ES-I3 (cell line): ENCODE measurements around the gene HNRNPC.
"Not testable (repeated sequence)": the region's sequence is repeated elsewhere in the genome, so short reads cannot be mapped to it uniquely, and the experiment has no call there.

Source experiments
- H3K36me3 ChIP-seq: 2 replicates; pipeline ENCODE4 v1.6.1; 2013; ENCODE audit warnings: mild to moderate bottlenecking, low read length, control low read depth, moderate library complexity; ENCODE audit not compliant: insufficient read depth
- H3K4me1 ChIP-seq: 2 replicates; pipeline ENCODE4 v1.6.1; 2013; ENCODE audit warnings: mild to moderate bottlenecking, control low read depth, low read length; ENCODE audit not compliant: insufficient read depth
- H3K9ac ChIP-seq: 2 replicates; pipeline ENCODE4 v1.6.1; 2013; ENCODE audit warnings: low read depth, mild to moderate bottlenecking, low read length, moderate library complexity
- H3K9me3 ChIP-seq: 2 replicates; pipeline ENCODE4 v1.6.1; 2013; ENCODE audit warnings: mild to moderate bottlenecking, low read length, moderate library complexity; ENCODE audit not compliant: control insufficient read depth, insufficient read depth

The HNRNPC gene

DNA sequence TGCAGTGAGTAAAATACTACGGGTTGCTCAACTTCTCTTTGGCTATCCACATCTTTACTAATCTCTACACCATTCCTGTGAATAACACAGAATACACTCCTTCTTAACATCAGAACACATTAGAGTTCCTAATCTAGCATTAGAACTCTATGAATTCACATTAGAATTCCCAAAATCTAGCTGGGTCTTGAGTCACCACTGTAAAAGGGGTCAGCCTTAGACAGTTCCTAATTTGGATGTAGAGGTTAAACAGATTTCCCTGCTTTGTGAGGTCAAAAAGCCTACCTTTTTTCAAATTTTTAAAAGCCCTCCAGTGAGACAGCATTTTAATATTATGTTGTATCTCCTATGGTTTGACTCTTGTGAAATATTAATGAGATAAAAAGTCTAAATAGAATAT is 7.4 kb downstream of the HNRNPC start:
- Histone ChIP-seq H3K9me3 (no peaks in the 10 kb centered on the region; the same call in 1 of the 2 replicates), H3K4me1 (peaks cover 17% of the 10 kb centered on the region), H3K36me3 (peaks cover 42% of the 10 kb centered on the region), H3K9ac (no peak overlapping the region)

DNA sequence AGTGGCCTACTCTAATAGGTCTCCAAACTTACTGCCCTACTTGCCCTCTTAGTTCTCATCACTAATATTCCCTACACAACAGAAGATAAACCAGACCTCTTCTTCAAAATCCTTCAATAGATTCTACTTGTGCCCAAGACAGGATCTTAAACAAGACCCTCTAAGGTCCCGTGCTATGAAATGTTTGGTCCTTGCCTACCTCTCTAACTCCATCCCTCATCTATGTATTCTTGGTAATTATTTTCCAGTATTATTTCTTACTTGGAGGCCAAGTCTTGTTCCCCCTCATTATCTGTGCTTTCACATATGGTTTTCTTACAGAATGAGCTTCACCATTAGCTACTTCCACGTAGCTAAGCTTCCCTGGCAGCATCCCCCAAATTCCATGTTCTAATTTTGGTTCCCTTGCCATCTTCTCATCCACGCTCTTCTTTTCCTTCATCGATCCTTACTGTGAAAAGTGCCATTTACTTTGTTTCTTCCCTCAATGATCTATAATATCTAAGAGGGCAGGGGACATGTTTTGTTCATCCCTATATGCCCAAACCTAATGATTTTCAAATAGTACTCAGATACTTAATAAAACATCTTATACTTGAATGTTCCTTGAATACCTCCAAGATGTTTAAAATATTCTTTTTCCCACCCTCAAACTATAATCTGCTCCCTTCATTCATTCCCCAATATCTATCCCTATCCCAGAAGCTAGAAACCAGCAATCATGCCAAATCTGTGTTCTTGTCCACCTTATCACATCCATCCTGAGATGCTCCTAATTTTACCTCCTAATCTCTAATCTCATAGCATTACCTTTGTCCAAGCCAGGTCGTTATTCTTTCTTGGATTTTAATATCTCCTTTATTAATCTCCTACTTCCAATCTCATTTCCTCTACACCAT is 10.1 kb downstream of the HNRNPC start:
- no peaks in the 10 kb centered on the region; the same call in 1 of the 2 replicates for H3K9me3 ChIP-seq
- H3K36me3 ChIP-seq: peaks cover 43% of the 10 kb centered on the region
- H3K4me1 ChIP-seq: peaks cover 13% of the 10 kb centered on the region
- H3K9ac ChIP-seq: no peak overlapping the region

DNA sequence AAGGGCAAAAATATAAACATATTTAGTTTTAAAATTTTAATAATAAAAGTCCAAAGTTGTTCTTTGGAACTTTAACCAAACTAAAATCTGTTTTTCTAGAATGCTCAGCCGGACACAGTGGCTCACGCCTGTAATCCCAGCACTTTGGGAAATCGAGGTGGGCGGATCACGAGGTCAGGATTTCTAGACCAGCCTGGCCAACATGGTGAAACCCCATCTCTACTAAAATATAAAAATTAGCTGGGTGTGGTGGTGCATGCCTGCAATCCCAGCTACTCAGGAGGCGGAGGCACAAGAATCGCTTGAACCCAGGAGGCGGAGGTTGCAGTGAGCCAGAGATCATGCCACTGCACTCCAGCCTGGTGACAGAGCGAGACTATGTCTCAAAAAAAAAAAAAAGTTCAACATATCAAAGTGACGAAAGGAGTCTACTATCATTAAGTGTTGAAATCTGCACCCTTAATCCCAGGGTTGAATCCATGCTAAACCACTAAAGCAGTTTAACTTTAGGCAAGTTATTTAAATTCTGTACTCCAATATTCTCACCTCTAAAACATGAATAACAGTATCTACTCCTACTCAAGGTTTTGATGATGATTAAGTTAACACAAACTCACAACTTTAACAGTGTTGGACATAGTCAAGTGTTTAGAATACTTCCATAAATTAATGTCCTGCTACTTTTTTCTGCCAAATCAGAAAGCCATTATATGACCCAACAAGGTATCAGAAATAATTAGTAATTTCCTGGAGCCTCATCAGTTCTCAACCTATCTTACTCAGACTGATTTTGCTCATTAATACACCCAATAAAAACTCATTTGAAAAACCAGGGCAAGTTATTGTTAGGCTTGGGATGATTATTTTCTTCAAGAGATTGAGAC is 11.0 kb downstream of the HNRNPC start:
- peaks cover 41% of the 10 kb centered on the region for H3K36me3 ChIP-seq

DNA sequence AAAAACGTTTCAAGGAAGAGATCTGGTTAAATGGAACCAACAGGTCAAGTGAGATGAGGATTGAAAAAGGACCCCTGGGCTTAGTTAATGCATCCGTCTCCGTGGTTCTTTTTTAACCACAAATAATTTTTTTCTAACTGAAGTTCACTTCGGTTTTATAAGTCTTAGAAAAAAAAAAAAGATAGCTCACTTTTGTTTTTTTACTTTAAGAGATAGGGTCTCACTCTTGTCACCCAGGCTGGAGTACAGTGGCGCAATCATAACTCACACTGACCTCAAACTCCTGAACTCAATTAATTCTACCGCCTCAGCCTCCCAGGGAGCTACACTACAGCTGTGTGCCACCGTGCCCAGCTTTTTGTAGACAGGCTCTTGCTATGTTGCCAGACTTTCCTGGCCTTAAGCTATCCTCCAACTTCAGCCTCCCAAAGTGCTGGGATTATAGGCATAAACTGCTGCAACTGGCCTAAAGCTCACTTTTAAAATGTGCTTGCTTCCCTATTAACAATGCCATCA is 11.8 kb downstream of the HNRNPC start:
- Histone ChIP-seq H3K9ac (no peak overlapping the region), H3K4me1 (peaks cover 13% of the 10 kb centered on the region), H3K36me3 (peaks cover 43% of the 10 kb centered on the region), H3K9me3 (no peaks in the 10 kb centered on the region; the same call in 1 of the 2 replicates)

More for the DNA sequence above, 11.0 kb downstream of the HNRNPC start:
- H3K9ac ChIP-seq: no peak overlapping the region
- no peaks in the 10 kb centered on the region; the same call in 1 of the 2 replicates for H3K9me3 ChIP-seq
- H3K4me1 ChIP-seq: peaks cover 13% of the 10 kb centered on the region

DNA sequence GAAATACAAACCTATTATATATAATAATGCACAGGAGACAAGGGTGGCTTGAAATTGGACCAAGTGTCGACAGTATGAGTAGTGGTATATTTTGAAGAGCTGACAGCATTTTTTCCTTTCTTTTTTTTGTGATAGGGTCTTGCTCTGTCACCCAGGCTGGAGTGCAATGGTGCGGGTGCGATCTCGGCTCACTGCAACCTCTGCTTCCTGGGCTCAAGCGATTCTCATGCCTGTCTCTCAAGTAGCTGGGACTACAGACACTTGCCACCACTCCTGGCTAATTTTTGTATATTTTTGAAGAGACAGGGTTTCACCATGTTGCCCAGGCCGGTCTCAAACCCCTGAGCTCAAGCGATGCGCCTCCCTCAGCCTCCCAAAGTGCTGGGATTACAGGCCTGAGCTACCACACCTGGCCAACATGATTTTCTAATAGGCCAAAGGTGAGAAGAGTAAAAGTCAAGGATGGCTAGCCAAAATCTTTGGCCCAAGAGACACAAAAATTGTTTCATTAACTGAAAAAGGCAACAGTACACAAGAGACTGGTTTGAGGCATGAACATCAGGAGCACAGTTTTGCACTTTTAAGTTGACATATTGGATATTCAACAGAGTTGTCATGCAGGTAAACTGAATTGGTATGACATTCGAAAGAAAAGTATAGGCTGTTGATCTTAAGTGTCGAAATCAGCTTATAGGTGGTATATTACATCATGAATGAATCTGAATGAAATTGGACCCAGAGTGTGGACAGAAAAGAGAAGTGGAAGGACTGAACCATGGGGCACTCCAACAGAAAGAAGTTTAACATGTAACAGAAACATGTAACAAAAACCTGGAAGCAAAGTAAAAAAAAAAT is 12.5 kb downstream of the HNRNPC start:
- H3K36me3 ChIP-seq: peaks cover 41% of the 10 kb centered on the region

DNA sequence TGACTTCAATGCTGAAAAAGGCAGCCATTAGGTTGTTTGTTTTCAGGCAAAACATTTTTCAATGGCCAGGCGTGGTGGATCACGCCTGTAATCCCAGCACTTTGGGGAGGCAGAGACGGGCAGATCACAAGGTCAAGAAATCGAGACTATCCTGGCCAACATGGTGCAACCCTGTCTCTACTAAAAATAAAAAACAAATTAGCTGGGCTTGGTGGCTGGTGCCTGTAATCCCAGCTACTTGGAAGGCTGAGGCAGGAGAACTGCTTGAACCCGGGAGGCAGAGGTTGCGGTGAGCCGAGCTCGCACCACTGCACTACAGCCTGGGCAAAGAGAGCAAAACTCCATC is 13.2 kb downstream of the HNRNPC start:
- peaks cover 36% of the 10 kb centered on the region for H3K36me3 ChIP-seq
- H3K9me3 ChIP-seq, H3K4me1 ChIP-seq, H3K9ac ChIP-seq: not testable (repeated sequence)

More for the DNA sequence above, 12.5 kb downstream of the HNRNPC start:
- Histone ChIP-seq H3K9me3 (no peaks in the 10 kb centered on the region; the same call in 1 of the 2 replicates), H3K9ac (no peak overlapping the region), H3K4me1 (peaks cover 11% of the 10 kb centered on the region)

DNA sequence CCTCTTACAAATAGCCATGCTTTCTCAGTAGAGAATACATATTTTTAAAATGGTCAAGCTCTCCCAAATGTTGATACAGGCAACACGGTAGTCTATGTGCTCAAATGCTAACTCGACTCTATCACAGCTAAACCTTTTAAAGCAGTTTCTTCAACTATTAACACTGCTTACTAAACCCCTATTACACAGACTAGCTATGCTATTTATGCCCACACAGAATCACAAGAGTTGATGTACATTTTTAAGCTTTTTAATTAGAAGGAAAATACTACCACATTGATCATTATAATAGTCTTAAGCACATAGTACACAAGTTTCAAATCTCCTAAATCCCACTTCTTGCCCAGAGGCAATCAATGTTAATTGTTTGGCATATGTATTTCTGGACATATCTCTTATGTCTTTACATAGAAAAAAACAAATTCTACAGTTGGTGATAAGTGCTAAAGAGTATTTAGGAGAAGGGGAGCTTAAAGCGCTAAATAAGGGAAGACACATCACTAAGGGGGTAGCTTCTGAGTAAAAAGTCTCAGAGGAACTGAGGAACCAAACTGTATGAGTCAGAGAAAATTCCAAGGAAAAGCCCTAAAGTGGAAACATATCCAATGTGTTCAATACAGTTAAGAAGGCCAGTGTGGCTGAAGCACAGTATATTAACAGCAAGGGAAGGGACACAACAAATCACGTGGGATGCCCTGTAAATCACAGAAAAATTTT is 13.7 kb downstream of the HNRNPC start:
- Histone ChIP-seq H3K9ac (no peak overlapping the region), H3K4me1 (peaks cover 9% of the 10 kb centered on the region), H3K9me3 (no peaks in the 10 kb centered on the region; the same call in 1 of the 2 replicates), H3K36me3 (peaks cover 40% of the 10 kb centered on the region)

DNA sequence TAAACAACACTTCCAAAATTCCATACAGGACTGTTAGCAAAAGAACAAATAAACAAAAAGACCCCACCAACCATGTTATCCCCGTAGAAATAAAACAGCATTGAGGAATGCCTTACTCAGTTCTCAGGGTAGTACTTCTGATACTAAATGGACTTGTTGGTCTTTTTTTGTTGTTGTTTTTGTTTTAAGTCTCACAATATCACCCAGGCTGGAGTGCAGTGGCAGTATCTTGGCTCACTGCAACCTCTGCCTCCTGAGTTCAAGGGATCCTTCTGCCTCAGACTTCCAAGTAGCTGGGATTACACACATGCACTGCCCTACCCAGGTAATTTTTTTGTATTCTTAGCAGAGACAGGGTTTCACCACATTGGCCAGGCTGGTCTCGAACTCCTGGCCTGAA is 17.1 kb downstream of the HNRNPC start:
- Histone ChIP-seq H3K9me3 (no peaks in the 10 kb centered on the region), H3K4me1 (no peaks in the 10 kb centered on the region; the same call in 1 of the 2 replicates), H3K9ac (no peak overlapping the region), H3K36me3 (peaks cover 45% of the 10 kb centered on the region)

DNA sequence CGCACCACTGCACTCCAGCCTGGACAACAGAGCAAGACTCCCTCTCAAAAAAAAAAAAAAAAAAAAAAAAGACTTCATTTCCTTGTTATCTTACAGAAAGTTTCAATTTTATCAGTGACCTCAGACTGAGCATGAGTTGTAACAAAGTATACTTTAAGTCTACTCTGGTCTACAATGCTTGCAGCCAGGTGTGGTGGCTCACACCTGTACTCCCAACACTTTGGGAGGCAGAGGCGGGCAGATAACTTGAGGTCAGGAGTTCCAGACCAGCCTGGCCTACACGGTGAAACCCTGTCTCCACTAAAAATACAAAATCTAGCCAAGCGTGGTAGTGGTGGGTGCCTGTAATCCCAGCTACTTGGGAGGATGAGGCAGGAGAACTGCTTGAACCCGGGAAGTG is 18.0 kb downstream of the HNRNPC start:
- Histone ChIP-seq H3K4me1 (no peaks in the 10 kb centered on the region), H3K9me3 (no peaks in the 10 kb centered on the region), H3K9ac (no peak overlapping the region), H3K36me3 (peaks cover 37% of the 10 kb centered on the region)

DNA sequence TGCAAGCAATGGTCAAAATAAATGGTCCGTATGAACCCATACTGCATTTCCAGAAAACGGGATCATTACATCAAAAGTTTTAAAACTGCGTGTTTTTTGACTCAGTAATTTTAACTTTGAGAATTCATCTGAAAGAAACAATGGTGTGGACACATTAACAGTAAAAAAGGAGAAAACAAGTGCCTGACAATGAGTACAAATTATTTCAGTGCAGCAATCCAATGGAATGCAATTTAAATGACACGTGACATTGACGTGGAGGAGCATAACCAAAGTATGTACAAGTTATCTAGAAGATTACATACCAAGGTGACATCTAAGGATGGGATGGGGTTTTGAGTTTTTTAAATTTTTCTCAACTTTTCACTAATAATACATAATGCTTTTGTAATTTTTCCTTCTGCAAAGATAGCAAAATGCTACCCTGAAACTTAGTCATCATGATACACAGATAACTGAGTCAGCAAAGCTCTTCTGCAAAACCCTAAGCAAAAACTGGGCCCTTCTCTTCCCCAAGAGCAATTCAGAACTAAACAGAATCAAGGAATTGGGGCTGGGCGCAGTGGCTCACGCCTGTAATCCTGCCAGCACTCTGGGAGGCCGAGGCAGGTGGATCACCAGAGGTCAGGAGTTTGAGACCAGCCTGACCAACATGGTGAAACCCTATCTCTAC is 20.4 kb downstream of the HNRNPC start:
- Histone ChIP-seq H3K4me1 (no peaks in the 10 kb centered on the region), H3K36me3 (peaks cover 42% of the 10 kb centered on the region), H3K9ac (no peak overlapping the region), H3K9me3 (no peaks in the 10 kb centered on the region)

DNA sequence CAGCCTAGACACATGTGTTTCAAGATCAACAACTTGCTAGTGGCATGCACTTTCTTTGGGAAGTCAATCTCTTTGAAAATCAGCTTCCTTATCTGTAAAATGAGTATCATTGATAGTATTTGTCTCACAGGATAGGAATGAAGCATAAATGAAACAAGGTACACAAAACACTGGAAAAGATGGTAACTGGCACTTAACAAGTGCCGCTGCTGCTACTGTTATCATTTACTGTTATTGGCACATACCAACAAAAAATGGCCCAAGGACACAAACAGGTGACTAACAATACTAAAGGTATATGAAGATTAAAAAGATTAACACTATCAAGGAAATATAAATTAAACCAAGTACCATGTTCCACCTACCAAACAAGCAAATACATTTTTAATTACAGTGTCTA is 20.9 kb downstream of the HNRNPC start:
- H3K4me1 ChIP-seq: no peaks in the 10 kb centered on the region
- H3K9me3 ChIP-seq: no peaks in the 10 kb centered on the region
- H3K9ac ChIP-seq: no peak overlapping the region
- peaks cover 42% of the 10 kb centered on the region for H3K36me3 ChIP-seq

DNA sequence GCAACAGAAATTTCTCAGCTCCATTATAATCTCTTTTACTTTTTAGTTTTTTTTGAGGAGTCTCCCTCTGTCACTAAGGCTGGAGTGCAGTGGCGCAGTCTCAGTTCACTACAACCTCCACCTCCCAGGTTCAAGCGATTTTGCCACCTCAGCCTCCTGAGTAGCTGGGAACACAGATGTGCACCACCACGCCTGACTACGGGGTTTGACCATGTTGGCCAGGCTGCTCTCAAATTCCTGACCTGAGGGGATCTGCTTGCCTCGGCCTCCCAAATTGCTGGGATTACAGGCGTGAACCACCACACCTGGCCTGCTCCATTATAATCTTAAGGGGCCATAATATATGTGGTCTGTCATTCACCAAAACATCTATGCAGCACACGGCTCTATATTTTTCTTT is 23.4 kb downstream of the HNRNPC start:
- H3K36me3 ChIP-seq: peaks cover 34% of the 10 kb centered on the region
- no peaks in the 10 kb centered on the region for H3K4me1 ChIP-seq
- no peak overlapping the region for H3K9ac ChIP-seq
- H3K9me3 ChIP-seq: no peaks in the 10 kb centered on the region

DNA sequence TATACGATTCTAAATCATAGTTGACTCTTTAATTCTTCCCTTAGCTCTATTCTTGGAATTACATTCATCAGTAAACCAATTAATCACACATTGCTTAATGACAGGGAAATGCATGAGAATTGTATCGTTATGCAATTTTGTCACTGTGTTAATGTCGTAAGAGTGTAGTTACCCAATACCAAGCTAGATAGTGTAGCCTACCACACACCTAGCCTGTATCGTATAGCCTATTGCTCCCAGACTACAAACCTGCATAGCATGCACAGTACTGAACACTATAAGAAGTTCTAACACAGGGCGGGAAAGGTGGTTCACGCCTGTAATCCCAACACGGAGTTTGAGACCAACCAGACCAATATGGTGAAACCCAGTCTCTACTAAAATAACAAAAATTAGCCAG is 24.7 kb downstream of the HNRNPC start:
- H3K36me3 ChIP-seq: peaks cover 26% of the 10 kb centered on the region
- H3K4me1 ChIP-seq: no peaks in the 10 kb centered on the region
- no peak overlapping the region for H3K9ac ChIP-seq
- no peaks in the 10 kb centered on the region for H3K9me3 ChIP-seq
